CD4-positive, alpha-beta T cell treated with Interleukin-6 for 4 hours (primary cell): Measurements from ENCODE around the gene MUC15.
"Not testable (repeated sequence)": the region's sequence is repeated elsewhere in the genome, so short reads cannot be mapped to it uniquely, and the experiment has no call there.

Source experiments
- DNase-seq: peaks from one replicate; pipeline ENCODE4 v3.0.0-alpha.2; 2020; ENCODE audit warnings: mixed read lengths

The MUC15 gene

GRCh38 chr11:26571861-26572654, at the start of gene MUC15:
MUC15 (minus strand) TSS chr11:26572263; CDS start chr11:26567094, 5,169 bp downstream.
- DNase-seq = no peak

- no peak for DNase-seq
Measured at GRCh38 chr11:26621132-26621531, 49.1 kb upstream of the MUC15 start.

GRCh38 chr11:26620282-26621045, 48.4 kb upstream of the MUC15 start:
- DNase-seq = no peak

GRCh38 chr11:26618441-26618840, 46.4 kb upstream of the MUC15 start:
- DNase-seq = no peak

- DNase-seq = no peak
Measured at GRCh38 chr11:26613759-26614158, 41.7 kb upstream of the MUC15 start.

- DNase-seq = no peak
Measured at GRCh38 chr11:26608507-26609146, 36.6 kb upstream of the MUC15 start.

- DNase-seq = no peak
Measured at GRCh38 chr11:26607725-26608506, 35.9 kb upstream of the MUC15 start.

GRCh38 chr11:26599876-26600434, 27.9 kb upstream of the MUC15 start:
- no peak for DNase-seq

GRCh38 chr11:26599425-26599824, 27.4 kb upstream of the MUC15 start:
- DNase-seq = no peak

GRCh38 chr11:26597899-26598298, 25.8 kb upstream of the MUC15 start:
- DNase-seq = no peak

- DNase-seq = not testable (repeated sequence)
Measured at GRCh38 chr11:26597049-26597689, 25.1 kb upstream of the MUC15 start.

GRCh38 chr11:26595207-26595865, 23.3 kb upstream of the MUC15 start:
- not testable (repeated sequence) for DNase-seq

GRCh38 chr11:26593691-26594090, 21.6 kb upstream of the MUC15 start:
- no peak for DNase-seq

GRCh38 chr11:26587073-26587472, 15.0 kb upstream of the MUC15 start:
- DNase-seq = no peak

GRCh38 chr11:26584818-26585217, 12.8 kb upstream of the MUC15 start:
- no peak for DNase-seq

GRCh38 chr11:26583550-26583949, 11.5 kb upstream of the MUC15 start:
- no peak for DNase-seq

- DNase-seq = no peak
Measured at GRCh38 chr11:26580929-26581328, 8.9 kb upstream of the MUC15 start.

GRCh38 chr11:26579683-26580082, 7.6 kb upstream of the MUC15 start:
- no peak for DNase-seq

GRCh38 chr11:26578998-26579661, 7.1 kb upstream of the MUC15 start:
- no peak for DNase-seq

GRCh38 chr11:26575946-26576345, 3.9 kb upstream of the MUC15 start:
- no peak for DNase-seq

GRCh38 chr11:26573896-26574295, 1.8 kb upstream of the MUC15 start:
- DNase-seq = no peak
